Mucosa of stomach (tissue), 1 donor: ENCODE measurements around the gene MORN5.

ENCODE experiments used
- H3K27me3 ChIP-seq: one replicate; pipeline ENCODE4 v1.7.0; 2013; ENCODE audit warnings: mild to moderate bottlenecking, low read length; ENCODE audit not compliant: control insufficient read depth, insufficient read depth
- H3K36me3 ChIP-seq: one replicate; pipeline ENCODE4 v1.7.0; 2013; ENCODE audit warnings: low read length; ENCODE audit not compliant: control insufficient read depth, insufficient read depth
- H3K4me1 ChIP-seq: one replicate; pipeline ENCODE4 v1.7.0; 2013; ENCODE audit warnings: mild to moderate bottlenecking, low read length; ENCODE audit not compliant: control insufficient read depth, insufficient read depth
- H3K4me3 ChIP-seq: one replicate; pipeline ENCODE4 v1.7.0; 2013; ENCODE audit warnings: low read length
- H3K9ac ChIP-seq: one replicate; pipeline ENCODE4 v1.7.0; 2013; ENCODE audit warnings: mild to moderate bottlenecking, low read length, moderate library complexity
- H3K9me3 ChIP-seq: one replicate; pipeline ENCODE4 v1.7.0; 2013; ENCODE audit warnings: mild to moderate bottlenecking, low read length, moderate library complexity; ENCODE audit not compliant: control insufficient read depth
- donor health status: Pancreatic carcinoma.

Gene MORN5

GRCh38 chr9:122244349-122244748, 84.6 kb downstream of the MORN5 start:
- Histone ChIP-seq H3K4me3 (no peak overlapping the region), H3K9ac (no peak overlapping the region), H3K4me1 (no peaks in the 10 kb centered on the region), H3K27me3 (no peaks in the 10 kb centered on the region), H3K36me3 (no peaks in the 10 kb centered on the region), H3K9me3 (no peaks in the 10 kb centered on the region)

- Histone ChIP-seq H3K9me3 (no peaks in the 10 kb centered on the region), H3K9ac (no peak overlapping the region), H3K36me3 (no peaks in the 10 kb centered on the region), H3K4me3 (no peak overlapping the region), H3K4me1 (no peaks in the 10 kb centered on the region), H3K27me3 (no peaks in the 10 kb centered on the region)
These were observed 87.0 kb downstream of the MORN5 start for GRCh38 chr9:122246666-122247065.

GRCh38 chr9:122248448-122248865, 88.7 kb downstream of the MORN5 start:
- no peak overlapping the region for H3K4me3 ChIP-seq
- H3K9ac ChIP-seq, result no peak overlapping the region
- no peaks in the 10 kb centered on the region for H3K4me1 ChIP-seq
- no peaks in the 10 kb centered on the region for H3K27me3 ChIP-seq
- H3K36me3 ChIP-seq, result no peaks in the 10 kb centered on the region
- H3K9me3 ChIP-seq, result no peaks in the 10 kb centered on the region
